Stimulated activated CD8-positive, alpha-beta memory T cell treated with anti-CD3 and anti-CD28 coated beads, Interleukin-15, amount 100 ng/mL, for 48 hours (primary cell): ENCODE data around the gene MMEL1.

Experiments
- DNase-seq, 2 donors: peaks; one replicate each; pipeline ENCODE4 v3.0.0-alpha.2; 2020; ENCODE audit warnings: low read depth in 2 of 2

MMEL1 gene

GRCh38 chr1:2605509-2606395, 27.1 kb downstream of the MMEL1 start:
- no peak for DNase-seq

GRCh38 chr1:2604844-2605508, 27.8 kb downstream of the MMEL1 start:
- no peak for DNase-seq

- DNase-seq = no peak
Measured at GRCh38 chr1:2604156-2604843, 28.5 kb downstream of the MMEL1 start.

- DNase-seq = no peak
Measured at GRCh38 chr1:2603521-2604155, 29.2 kb downstream of the MMEL1 start.

- DNase-seq = no peak
Measured at GRCh38 chr1:2602866-2603520, 29.8 kb downstream of the MMEL1 start.

- DNase-seq = no peak
Measured at GRCh38 chr1:2602311-2602835, 30.4 kb downstream of the MMEL1 start.

GRCh38 chr1:2601721-2602303, 31.0 kb downstream of the MMEL1 start:
- DNase-seq = no peak

- DNase-seq = no peak
Measured at GRCh38 chr1:2598329-2598931, 34.4 kb downstream of the MMEL1 start.

GRCh38 chr1:2597441-2598328, 35.1 kb downstream of the MMEL1 start:
- no peak for DNase-seq

- no peak for DNase-seq
Measured at GRCh38 chr1:2596530-2597333, 36.1 kb downstream of the MMEL1 start.

GRCh38 chr1:2595812-2596529, 36.8 kb downstream of the MMEL1 start:
- DNase-seq = no peak

GRCh38 chr1:2595261-2595811, 37.5 kb downstream of the MMEL1 start:
- no peak for DNase-seq

- DNase-seq = no peak
Measured at GRCh38 chr1:2594641-2595131, 38.1 kb downstream of the MMEL1 start.

- no peak for DNase-seq
Measured at GRCh38 chr1:2594001-2594640, 38.7 kb downstream of the MMEL1 start.

GRCh38 chr1:2593251-2593878, 39.5 kb downstream of the MMEL1 start:
- DNase-seq = no peak

- no peak for DNase-seq
Measured at GRCh38 chr1:2592672-2593071, 40.1 kb downstream of the MMEL1 start.
